IPS DF 19.7 (cell line): ENCODE measurements around the gene IGF2BP3.

Experiments used
- DNase-seq: peaks from one replicate; pipeline ENCODE4 v3.0.0-alpha.2; 2013; ENCODE audit warnings: low read depth, low spot score

IGF2BP3 gene

DNA sequence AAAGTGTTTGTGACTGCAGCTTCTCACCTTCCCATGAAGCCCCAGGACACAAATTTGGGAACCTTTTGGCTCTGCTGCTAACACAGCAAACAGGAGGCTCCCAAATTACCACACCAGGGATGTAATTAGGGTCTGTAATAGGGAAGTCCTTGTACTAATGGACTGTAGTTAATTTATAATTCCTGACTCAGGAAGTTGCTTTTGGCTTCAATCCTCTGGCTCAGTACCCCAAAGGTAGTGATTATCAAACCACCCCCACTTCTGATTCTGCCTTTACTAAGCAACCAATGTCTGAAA, 174.9 kb downstream of the IGF2BP3 start:
- DNase-seq: no peak

DNA sequence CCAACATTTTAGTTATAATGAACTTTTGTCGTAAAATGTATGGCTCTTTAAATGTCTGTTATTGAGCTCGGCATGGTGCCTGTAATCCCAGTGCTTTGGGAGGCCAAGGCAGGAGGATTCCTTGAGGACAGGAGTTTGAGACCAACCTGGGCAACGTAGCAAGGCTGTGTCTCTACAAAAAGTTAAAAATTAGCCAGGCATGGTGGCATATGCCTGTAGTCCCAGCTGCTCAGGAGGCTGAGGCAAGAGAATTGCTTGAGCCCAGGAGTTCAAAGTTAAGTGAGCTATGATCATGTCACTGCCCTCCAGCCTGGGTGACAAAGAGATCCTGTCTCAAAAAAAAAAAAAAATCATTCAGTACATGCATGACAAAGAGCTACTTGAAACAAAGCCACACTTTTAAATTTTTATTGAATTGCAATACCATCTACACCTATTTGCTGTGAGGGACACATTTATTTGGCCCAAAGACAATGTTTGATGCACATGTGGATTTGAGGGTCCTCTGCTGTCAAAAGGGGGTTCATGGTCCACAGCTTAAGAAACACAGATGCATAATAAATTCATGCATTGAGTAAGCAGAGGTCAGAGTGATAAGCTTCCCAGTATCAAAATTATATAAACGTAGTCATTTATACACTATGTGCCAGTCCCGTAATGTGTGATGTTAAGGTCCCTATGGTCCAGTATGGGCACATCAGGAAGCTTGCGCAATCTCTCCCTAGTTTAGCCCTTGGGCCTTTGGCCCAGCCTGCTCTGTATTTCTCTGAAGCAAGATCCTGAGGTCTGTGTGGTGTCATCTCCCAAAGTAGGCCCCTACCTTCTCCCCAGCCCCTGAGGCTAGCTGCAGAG, 175.5 kb downstream of the IGF2BP3 start:
- no peak for DNase-seq

GRCh38 chr7:23293500-23294073, 176.7 kb downstream of the IGF2BP3 start:
- no peak for DNase-seq

GRCh38 chr7:23292623-23293022, 177.7 kb downstream of the IGF2BP3 start:
- no peak for DNase-seq

GRCh38 chr7:23291957-23292560, 178.2 kb downstream of the IGF2BP3 start:
- DNase-seq: no peak

DNA sequence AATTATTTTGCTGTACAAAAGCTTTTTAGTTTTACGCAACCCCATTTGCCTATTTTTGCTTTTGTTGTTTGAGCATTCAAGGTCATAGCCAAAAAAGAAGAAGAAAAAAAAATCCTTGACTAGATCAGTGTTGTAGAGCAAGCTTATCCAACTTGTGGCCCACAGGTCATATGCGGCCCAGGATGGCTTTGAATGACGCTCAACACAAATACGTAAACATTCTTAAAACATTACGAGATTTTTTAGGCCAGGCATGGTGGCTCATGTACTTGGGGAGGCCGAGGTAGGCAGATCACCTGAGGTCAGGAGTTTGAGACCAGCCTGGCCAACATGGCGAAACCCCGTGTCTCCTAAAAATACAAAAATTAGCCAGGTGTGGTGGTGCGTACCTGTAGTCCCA, 179.3 kb downstream of the IGF2BP3 start:
- DNase-seq: no peak

DNA sequence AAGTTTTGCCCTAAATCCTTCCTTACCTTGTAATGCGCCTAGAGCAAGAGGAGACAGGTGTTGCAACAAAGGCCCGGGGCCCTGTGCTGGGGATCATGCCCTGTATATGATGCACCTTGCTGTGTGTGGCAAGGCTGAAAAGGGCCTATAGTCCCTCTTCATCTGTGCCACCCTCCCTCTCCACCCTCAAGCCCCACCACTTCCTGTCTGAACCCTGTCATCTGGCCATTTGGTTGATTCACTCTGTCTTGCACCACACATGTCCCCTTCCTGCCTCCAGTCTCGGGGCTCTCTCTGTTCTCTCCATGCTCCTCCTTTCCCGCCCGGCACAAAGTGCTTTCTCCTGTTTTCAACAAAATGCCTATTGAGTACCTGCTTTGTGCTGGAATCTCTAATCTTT, 182.7 kb downstream of the IGF2BP3 start:
- no peak for DNase-seq

DNA sequence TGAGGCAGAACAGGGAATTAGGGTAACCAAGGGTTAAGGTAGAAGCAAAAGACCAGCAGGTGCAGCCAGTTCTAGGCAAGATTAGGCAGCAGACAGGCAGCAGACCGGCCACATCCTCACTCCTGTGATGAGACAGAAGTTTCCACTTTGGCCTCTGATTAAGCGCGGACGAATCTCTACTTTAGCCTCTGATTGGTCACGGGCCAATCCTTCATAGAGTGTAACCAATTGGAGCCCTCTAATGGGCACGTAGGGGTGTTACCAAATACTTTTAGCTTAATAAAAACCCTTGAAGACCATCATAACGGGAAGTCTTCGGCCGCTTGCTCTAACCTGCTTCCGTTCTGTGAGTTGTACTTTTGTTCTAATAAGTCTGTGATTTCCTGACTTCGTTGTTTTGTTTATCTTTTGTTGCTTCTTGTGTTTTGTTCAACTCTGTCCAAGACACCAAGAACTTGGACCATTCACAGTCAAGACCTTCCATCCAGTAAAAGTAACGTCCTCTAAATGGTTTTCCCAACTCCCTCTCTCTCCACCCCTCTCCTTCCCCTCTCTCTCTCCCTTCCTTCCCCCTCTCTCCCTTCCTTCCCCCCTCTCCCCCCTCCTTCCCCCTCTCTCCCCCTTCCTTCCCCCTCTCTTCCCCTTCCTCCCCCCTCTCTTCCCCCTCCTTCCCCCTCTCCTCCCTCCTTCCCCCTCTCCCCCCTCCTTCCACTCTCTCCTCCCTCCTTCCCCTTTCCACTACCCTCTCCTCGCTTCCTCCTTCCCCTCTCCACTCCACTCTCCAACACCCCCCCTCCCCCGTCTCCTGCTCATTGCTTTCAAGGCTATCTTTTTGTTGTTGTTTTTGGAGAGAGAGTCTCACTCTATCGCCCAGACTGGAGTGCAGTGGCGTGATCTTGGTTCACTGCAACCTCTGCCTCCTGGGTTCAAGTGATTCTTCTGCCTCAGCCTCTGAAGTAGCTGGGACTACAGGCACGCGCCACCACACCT, 184.3 kb downstream of the IGF2BP3 start:
- DNase-seq: no peak

GRCh38 chr7:23284871-23285270, 185.4 kb downstream of the IGF2BP3 start:
- DNase-seq: no peak

GRCh38 chr7:23283086-23283485, 187.2 kb downstream of the IGF2BP3 start:
- DNase-seq: no peak

- no peak for DNase-seq
Measured at GRCh38 chr7:23279819-23280525, 190.3 kb downstream of the IGF2BP3 start.

GRCh38 chr7:23277359-23277989, 192.8 kb downstream of the IGF2BP3 start:
- no peak for DNase-seq

- DNase-seq: no peak
Measured at GRCh38 chr7:23276947-23277346, 193.3 kb downstream of the IGF2BP3 start.

GRCh38 chr7:23276376-23276775, 193.9 kb downstream of the IGF2BP3 start:
- no peak for DNase-seq

DNA sequence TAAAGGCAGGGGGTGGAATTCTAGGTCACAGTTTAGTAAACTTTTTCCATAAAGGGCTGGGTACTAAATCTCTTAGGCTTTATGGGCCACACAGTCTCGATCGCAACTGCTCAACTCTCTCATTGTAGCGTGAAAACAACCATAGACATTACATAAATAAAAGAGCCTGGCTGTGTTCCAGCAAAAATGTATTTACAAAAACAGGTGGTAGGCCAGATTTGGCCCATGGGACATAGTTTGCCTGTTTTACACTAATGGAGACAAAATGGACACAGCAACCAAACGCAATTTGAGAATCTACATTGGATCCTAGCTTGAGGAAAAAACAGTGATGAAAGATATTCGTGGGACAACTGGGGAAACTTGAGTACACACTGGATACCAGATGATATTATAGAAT, 194.4 kb downstream of the IGF2BP3 start:
- DNase-seq: no peak

- DNase-seq: no peak
Measured at GRCh38 chr7:23273141-23273599, 197.1 kb downstream of the IGF2BP3 start.

DNA sequence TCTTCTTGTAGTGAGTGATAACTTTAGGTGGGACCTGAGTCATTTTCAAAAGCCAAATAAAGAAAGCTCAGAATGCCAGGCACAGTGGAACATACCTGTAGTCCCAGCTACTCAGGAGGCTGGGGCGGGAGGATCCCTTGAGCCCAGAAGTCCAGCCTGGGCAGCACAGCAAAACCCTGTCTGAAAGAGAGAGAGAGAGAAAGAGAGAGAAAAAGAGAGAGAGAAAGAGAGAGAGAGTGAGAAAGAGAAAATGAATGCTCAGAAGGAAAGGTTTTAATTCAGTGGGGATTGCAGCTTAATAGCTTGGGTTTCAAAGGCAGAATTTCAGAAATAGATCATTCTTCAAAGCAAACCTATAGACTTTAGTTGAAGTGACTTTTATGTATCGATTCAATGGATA, 198.0 kb downstream of the IGF2BP3 start:
- DNase-seq: no peak

GRCh38 chr7:23268746-23269145, 201.5 kb downstream of the IGF2BP3 start:
- DNase-seq: no peak

GRCh38 chr7:23268167-23268566, 202.1 kb downstream of the IGF2BP3 start:
- no peak for DNase-seq

GRCh38 chr7:23267357-23267756, 202.9 kb downstream of the IGF2BP3 start:
- no peak for DNase-seq

DNA sequence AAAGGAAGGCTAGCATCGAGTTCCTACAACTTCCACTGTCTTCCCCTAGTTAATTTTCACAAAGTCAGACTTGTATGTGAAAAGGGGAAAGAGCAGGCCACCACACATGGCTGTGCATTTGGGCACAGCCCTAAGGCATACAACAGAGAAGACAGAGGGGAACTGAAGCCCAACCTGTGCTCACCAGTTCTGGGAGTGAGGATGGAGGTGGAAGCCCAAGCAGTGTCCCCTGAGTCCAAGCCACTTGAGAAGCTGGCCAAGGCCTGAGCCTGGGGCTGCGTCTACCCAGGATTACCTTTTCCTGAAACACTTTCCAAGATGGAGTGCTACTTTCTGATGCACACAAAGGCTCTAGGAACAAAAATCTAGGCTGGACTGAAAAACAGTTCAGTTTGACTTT, 203.4 kb downstream of the IGF2BP3 start:
- no peak for DNase-seq
